GM19043 (cell line): ENCODE data around the gene HSPB7.
"Not testable (repeated sequence)": the region's sequence is repeated elsewhere in the genome, so short reads cannot be mapped to it uniquely, and the experiment has no call there.

ENCODE experiments used
- ATAC-seq: cut with Tn5 transposase; IDR thresholded peaks from one replicate; pipeline ENCODE4 v1.9.1; 2021; ENCODE audit warnings: low read depth; ENCODE audit not compliant: unreplicated experiment

The HSPB7 gene

GRCh38 chr1:16009678-16010077 lies 8.2 kb downstream of the HSPB7 start:
- no peak for ATAC-seq

- no peak for ATAC-seq
Measured at GRCh38 chr1:16009030-16009460, 8.8 kb downstream of the HSPB7 start.

GRCh38 chr1:16007671-16008341 lies 10.0 kb downstream of the HSPB7 start:
- no peak for ATAC-seq

- no peak for ATAC-seq
Measured at GRCh38 chr1:16006552-16007485, 11.0 kb downstream of the HSPB7 start.

- ATAC-seq = no peak
Measured at GRCh38 chr1:16006010-16006409, 11.8 kb downstream of the HSPB7 start.

GRCh38 chr1:16005597-16005996 lies 12.2 kb downstream of the HSPB7 start:
- ATAC-seq = no peak

GRCh38 chr1:16001274-16001673 lies 16.6 kb downstream of the HSPB7 start:
- ATAC-seq = not testable (repeated sequence)

- no peak for ATAC-seq
Measured at GRCh38 chr1:15998929-15999328, 18.9 kb downstream of the HSPB7 start.

- ATAC-seq = no peak
Measured at GRCh38 chr1:15997637-15998280, 20.1 kb downstream of the HSPB7 start.

- ATAC-seq = no peak
Measured at GRCh38 chr1:15997076-15997585, 20.7 kb downstream of the HSPB7 start.

GRCh38 chr1:15994590-15995351 lies 23.1 kb downstream of the HSPB7 start:
- no peak for ATAC-seq

- ATAC-seq = no peak
Measured at GRCh38 chr1:15994081-15994480, 23.8 kb downstream of the HSPB7 start.

GRCh38 chr1:15993666-15994065 lies 24.2 kb downstream of the HSPB7 start:
- ATAC-seq = no peak

- ATAC-seq = no peak
Measured at GRCh38 chr1:15992582-15993500, 25.0 kb downstream of the HSPB7 start.

- no peak for ATAC-seq
Measured at GRCh38 chr1:15992187-15992553, 25.7 kb downstream of the HSPB7 start.

- no peak for ATAC-seq
Measured at GRCh38 chr1:15991427-15992186, 26.2 kb downstream of the HSPB7 start.

GRCh38 chr1:15989776-15990175 lies 28.1 kb downstream of the HSPB7 start:
- no peak for ATAC-seq

- no peak for ATAC-seq
Measured at GRCh38 chr1:15988856-15989736, 28.7 kb downstream of the HSPB7 start.
